Adrenal gland (tissue), 5 donors: ENCODE results near the gene ATG16L2.
"Not testable (repeated sequence)": the region's sequence is repeated elsewhere in the genome, so short reads cannot be mapped to it uniquely, and the experiment has no call there.

Source experiments
- POLR2A ChIP-seq, 2 donors: fragments of 450-650 bp; IDR thresholded peaks; one replicate each; pipeline ENCODE4 v1.6.1; 2017; ENCODE audit warnings: antibody characterized with exemption in 2 of 2, mild to moderate bottlenecking in 2 of 2, moderate library complexity in 1 of 2
- TF ChIP-seq, protein P1 (sequence below), 6 experiments: fragments of 450-650 bp in 4 of 6; fragments of 200-600 bp in 2 of 6; sonication (generic) in 1 of 6; IDR thresholded peaks; 1 replicate in 5 of 6; 2 replicates in 1 of 6; pipeline versions ENCODE4 v1.5.1 to v1.8.0; 2016 to 2021; ENCODE audit warnings: antibody characterized with exemption in 6 of 6, mild to moderate bottlenecking in 2 of 6, moderate library complexity in 1 of 6
- donor health status: DM: no; HTN: no; CAD: no.

- peak in 1 of 2 donors; percentile 16 for TF ChIP-seq POLR2A (IDR thresholded peaks at IDR 0.05)
- TF ChIP-seq, protein P1, sequence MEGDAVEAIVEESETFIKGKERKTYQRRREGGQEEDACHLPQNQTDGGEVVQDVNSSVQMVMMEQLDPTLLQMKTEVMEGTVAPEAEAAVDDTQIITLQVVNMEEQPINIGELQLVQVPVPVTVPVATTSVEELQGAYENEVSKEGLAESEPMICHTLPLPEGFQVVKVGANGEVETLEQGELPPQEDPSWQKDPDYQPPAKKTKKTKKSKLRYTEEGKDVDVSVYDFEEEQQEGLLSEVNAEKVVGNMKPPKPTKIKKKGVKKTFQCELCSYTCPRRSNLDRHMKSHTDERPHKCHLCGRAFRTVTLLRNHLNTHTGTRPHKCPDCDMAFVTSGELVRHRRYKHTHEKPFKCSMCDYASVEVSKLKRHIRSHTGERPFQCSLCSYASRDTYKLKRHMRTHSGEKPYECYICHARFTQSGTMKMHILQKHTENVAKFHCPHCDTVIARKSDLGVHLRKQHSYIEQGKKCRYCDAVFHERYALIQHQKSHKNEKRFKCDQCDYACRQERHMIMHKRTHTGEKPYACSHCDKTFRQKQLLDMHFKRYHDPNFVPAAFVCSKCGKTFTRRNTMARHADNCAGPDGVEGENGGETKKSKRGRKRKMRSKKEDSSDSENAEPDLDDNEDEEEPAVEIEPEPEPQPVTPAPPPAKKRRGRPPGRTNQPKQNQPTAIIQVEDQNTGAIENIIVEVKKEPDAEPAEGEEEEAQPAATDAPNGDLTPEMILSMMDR (IDR thresholded peaks at IDR 0.05) = not testable (repeated sequence)
Measured at GRCh38 chr11:72827656-72828055, 13.4 kb downstream of the ATG16L2 start.
